GM23248 (cell line): Measurements from ENCODE around the gene RNFT1.

Experiments
- EZH2 ChIP-seq: fragments of 200-600 bp; sonication (generic); IDR thresholded peaks from 2 replicates; pipeline ENCODE4 v1.6.1; 2018; ENCODE audit warnings: antibody characterized with exemption, mild to moderate bottlenecking; ENCODE audit not compliant: insufficient read depth, poor library complexity, severe bottlenecking
- EZH2phosphoT487 ChIP-seq: fragments of 200-600 bp; sonication (generic); IDR thresholded peaks from 2 replicates; pipeline ENCODE4 v1.6.1; 2018; ENCODE audit warnings: antibody characterized with exemption, moderate library complexity, mild to moderate bottlenecking, low read depth; ENCODE audit not compliant: insufficient read depth

DNA sequence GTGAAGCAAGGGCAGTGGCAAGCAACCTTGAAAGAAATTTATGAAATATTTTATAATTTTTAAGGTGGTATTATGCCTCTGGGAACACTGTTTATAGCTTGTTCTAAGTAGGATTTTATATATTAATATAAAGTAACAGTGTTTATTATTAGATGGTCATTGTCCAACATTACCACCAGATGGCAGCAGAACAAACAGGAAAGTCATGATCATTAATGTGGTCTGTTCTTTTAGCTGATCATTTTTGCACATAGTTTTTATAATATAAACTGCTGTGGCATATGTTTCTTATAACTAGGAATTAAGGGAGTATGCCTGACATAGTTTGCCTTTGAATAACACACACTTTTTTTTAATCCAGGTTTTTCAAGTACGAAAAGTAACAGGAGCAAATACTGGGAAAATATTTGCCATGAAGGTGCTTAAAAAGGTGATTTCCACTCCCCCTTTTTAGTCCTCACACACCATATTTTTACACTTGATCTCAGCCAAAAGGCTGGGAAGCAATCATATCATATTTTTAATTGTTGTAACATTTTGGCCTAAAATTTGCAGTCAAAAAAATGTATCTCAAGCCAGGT is 50.2 kb downstream of the RNFT1 start:
- no peak for TF ChIP-seq EZH2
- no peak for TF ChIP-seq EZH2phosphoT487
